KOPT-K1 (cell line): ENCODE results near the gene KISS1R.

Experiments used
- H3K27ac ChIP-seq: fragments of 200-600 bp; sonication (generic); 2 replicates; pipeline ENCODE4 v1.5.1; 2016; ENCODE audit warnings: antibody characterized with exemption, mild to moderate bottlenecking, low read depth, low read length; ENCODE audit not compliant: poor library complexity, severe bottlenecking
- H3K36me3 ChIP-seq: fragments of 200-600 bp; sonication (generic); 2 replicates; pipeline ENCODE4 v1.5.1; 2017; ENCODE audit warnings: antibody characterized with exemption, mild to moderate bottlenecking, low read length, moderate library complexity; ENCODE audit not compliant: insufficient read depth
- H3K9me3 ChIP-seq: fragments of 200-600 bp; sonication (generic); 2 replicates; pipeline ENCODE4 v1.5.1; 2017; ENCODE audit warnings: antibody characterized with exemption, low read length, mild to moderate bottlenecking; ENCODE audit not compliant: insufficient read depth, poor library complexity, severe bottlenecking

KISS1R gene

GRCh38 chr19:929891-930258 lies 12.7 kb downstream of the KISS1R start:
- Histone ChIP-seq H3K9me3 (no peaks in the 10 kb centered on the region), H3K36me3 (peaks cover 4% of the 10 kb centered on the region; the same call in 1 of the 2 replicates), H3K27ac (no peak overlapping the region)

GRCh38 chr19:931860-932647 lies 14.9 kb downstream of the KISS1R start:
- Histone ChIP-seq H3K36me3 (peaks cover 4% of the 10 kb centered on the region; the same call in 1 of the 2 replicates), H3K27ac (no peak overlapping the region), H3K9me3 (no peaks in the 10 kb centered on the region)

- H3K36me3 ChIP-seq = peaks cover 4% of the 10 kb centered on the region; the same call in 1 of the 2 replicates
- no peak overlapping the region for H3K27ac ChIP-seq
These were observed 15.8 kb downstream of the KISS1R start for GRCh38 chr19:932648-933552.

GRCh38 chr19:933553-933882 lies 16.4 kb downstream of the KISS1R start:
- H3K36me3 ChIP-seq = peaks cover 4% of the 10 kb centered on the region; the same call in 1 of the 2 replicates
- H3K27ac ChIP-seq = no peak overlapping the region

More at GRCh38 chr19:932648-933552, 15.8 kb downstream of the KISS1R start:
- no peaks in the 10 kb centered on the region for H3K9me3 ChIP-seq

GRCh38 chr19:934197-934840 lies 17.2 kb downstream of the KISS1R start:
- peaks cover 4% of the 10 kb centered on the region; the same call in 1 of the 2 replicates for H3K36me3 ChIP-seq
- no peak overlapping the region for H3K27ac ChIP-seq
- H3K9me3 ChIP-seq = no peaks in the 10 kb centered on the region

More at GRCh38 chr19:933553-933882, 16.4 kb downstream of the KISS1R start:
- H3K9me3 ChIP-seq = no peaks in the 10 kb centered on the region

- Histone ChIP-seq H3K27ac (no peak overlapping the region), H3K36me3 (no peaks in the 10 kb centered on the region), H3K9me3 (no peaks in the 10 kb centered on the region)
These were observed 17.8 kb downstream of the KISS1R start for GRCh38 chr19:934865-935479.

- Histone ChIP-seq H3K36me3 (no peaks in the 10 kb centered on the region), H3K27ac (no peak overlapping the region), H3K9me3 (no peaks in the 10 kb centered on the region)
These were observed 19.0 kb downstream of the KISS1R start for GRCh38 chr19:936175-936546.

- Histone ChIP-seq H3K9me3 (no peaks in the 10 kb centered on the region), H3K36me3 (no peaks in the 10 kb centered on the region), H3K27ac (no peak overlapping the region)
These were observed 20.1 kb downstream of the KISS1R start for GRCh38 chr19:937259-937694.

- Histone ChIP-seq H3K9me3 (no peaks in the 10 kb centered on the region), H3K36me3 (no peaks in the 10 kb centered on the region), H3K27ac (no peak overlapping the region)
These were observed 21.2 kb downstream of the KISS1R start for GRCh38 chr19:938233-938923.

- Histone ChIP-seq H3K27ac (no peak overlapping the region), H3K36me3 (no peaks in the 10 kb centered on the region), H3K9me3 (no peaks in the 10 kb centered on the region)
These were observed 22.3 kb downstream of the KISS1R start for GRCh38 chr19:939439-939838.

GRCh38 chr19:939922-940321 lies 22.8 kb downstream of the KISS1R start:
- no peak overlapping the region for H3K27ac ChIP-seq
- H3K36me3 ChIP-seq = no peaks in the 10 kb centered on the region
- H3K9me3 ChIP-seq = no peaks in the 10 kb centered on the region

- Histone ChIP-seq H3K27ac (no peak overlapping the region), H3K36me3 (no peaks in the 10 kb centered on the region), H3K9me3 (no peaks in the 10 kb centered on the region)
These were observed 23.6 kb downstream of the KISS1R start for GRCh38 chr19:940591-941291.

GRCh38 chr19:941292-942132 lies 24.4 kb downstream of the KISS1R start:
- Histone ChIP-seq H3K9me3 (no peaks in the 10 kb centered on the region), H3K27ac (no peak overlapping the region), H3K36me3 (no peaks in the 10 kb centered on the region)
